IPS DF 19.7 (cell line): ENCODE results near the gene TBCE.
"Not testable (repeated sequence)": the region's sequence is repeated elsewhere in the genome, so short reads cannot be mapped to it uniquely, and the experiment has no call there.

Experiments used
- DNase-seq: peaks from one replicate; pipeline ENCODE4 v3.0.0-alpha.2; 2013; ENCODE audit warnings: low read depth, low spot score

The TBCE gene

GRCh38 chr1:235450886-235451483 is 83.8 kb downstream of the TBCE start:
- DNase-seq = no peak

GRCh38 chr1:235454021-235454420 is 86.8 kb downstream of the TBCE start:
- DNase-seq = no peak

GRCh38 chr1:235455097-235455496 is 87.9 kb downstream of the TBCE start:
- no peak for DNase-seq

GRCh38 chr1:235455823-235456222 is 88.6 kb downstream of the TBCE start:
- DNase-seq = no peak

- not testable (repeated sequence) for DNase-seq
Observed at GRCh38 chr1:235457856-235458255, 90.6 kb downstream of the TBCE start.

GRCh38 chr1:235460770-235461169 is 93.5 kb downstream of the TBCE start:
- DNase-seq = no peak

- no peak for DNase-seq
Observed at GRCh38 chr1:235461954-235462353, 94.7 kb downstream of the TBCE start.

- not testable (repeated sequence) for DNase-seq
Observed at GRCh38 chr1:235462832-235463231, 95.6 kb downstream of the TBCE start.

GRCh38 chr1:235465066-235465465 is 97.8 kb downstream of the TBCE start:
- no peak for DNase-seq

GRCh38 chr1:235468004-235468403 is 100.8 kb downstream of the TBCE start:
- DNase-seq = no peak

GRCh38 chr1:235468970-235469369 is 101.7 kb downstream of the TBCE start:
- DNase-seq = no peak

GRCh38 chr1:235469897-235470296 is 102.7 kb downstream of the TBCE start:
- DNase-seq = not testable (repeated sequence)

GRCh38 chr1:235470741-235471439 is 103.7 kb downstream of the TBCE start:
- no peak for DNase-seq

GRCh38 chr1:235473806-235474205 is 106.6 kb downstream of the TBCE start:
- no peak for DNase-seq

GRCh38 chr1:235483090-235483489 is 115.9 kb downstream of the TBCE start:
- DNase-seq = no peak

- DNase-seq = no peak
Observed at GRCh38 chr1:235485558-235485957, 118.3 kb downstream of the TBCE start.

- no peak for DNase-seq
Observed at GRCh38 chr1:235486321-235486720, 119.1 kb downstream of the TBCE start.

GRCh38 chr1:235491644-235492043 is 124.4 kb downstream of the TBCE start:
- no peak for DNase-seq

GRCh38 chr1:235494531-235494930 is 127.3 kb downstream of the TBCE start:
- DNase-seq = no peak

GRCh38 chr1:235495030-235495429 is 127.8 kb downstream of the TBCE start:
- DNase-seq = no peak

- no peak for DNase-seq
Observed at GRCh38 chr1:235495551-235495950, 128.3 kb downstream of the TBCE start.

GRCh38 chr1:235500971-235501540 is 133.8 kb downstream of the TBCE start:
- no peak for DNase-seq
